ENCODE results near the gene RAP1A.
"Not testable (repeated sequence)": the region's sequence is repeated elsewhere in the genome, so short reads cannot be mapped to it uniquely, and the experiment has no call there.

Gene RAP1A

DNA sequence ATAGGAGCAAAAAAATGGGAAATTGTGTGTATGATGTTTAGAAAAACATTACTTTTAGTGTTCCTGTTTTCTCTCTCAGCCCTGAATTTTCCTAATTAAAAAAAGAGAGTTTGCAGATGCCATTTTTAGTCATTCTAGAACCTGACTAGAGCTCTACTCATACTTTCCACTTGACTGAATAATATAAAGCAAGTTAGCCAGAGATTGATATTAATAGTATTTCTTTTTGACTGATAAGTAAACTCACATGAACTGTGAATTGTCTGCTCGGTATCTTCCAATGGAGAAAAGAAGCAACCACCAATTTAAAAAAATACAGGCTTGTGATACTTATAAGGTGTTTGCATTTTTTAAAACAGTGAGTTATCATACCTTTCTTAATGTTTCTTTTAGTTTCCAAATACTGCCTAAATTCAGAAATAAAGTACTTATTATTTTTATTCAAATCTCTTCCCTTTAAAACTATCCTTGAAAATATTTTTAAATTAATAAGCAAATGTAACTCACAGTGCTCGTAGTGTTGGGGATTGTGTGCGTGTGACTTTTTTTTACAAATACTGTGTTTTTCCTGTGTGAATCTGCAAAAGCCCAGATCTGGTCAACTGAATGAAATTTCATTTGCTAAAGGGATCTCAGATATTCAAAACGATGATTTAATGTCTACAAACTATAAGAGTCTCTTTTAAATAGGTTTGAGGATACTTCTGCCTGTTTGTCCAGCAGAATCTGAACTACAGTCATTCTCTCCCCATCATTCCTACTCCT lies 9.8 kb downstream of the RAP1A start:
- no peak for DNase-seq (ENCODE audit: low read depth in 2 of 2)

- no peak for DNase-seq (ENCODE audit: low read depth in 2 of 2)
Measured at GRCh38 chr1:111630567-111630966, 11.0 kb downstream of the RAP1A start.

- DNase-seq (ENCODE audit: low read depth in 2 of 2), result no peak
Measured at GRCh38 chr1:111631502-111631901, 11.9 kb downstream of the RAP1A start.

GRCh38 chr1:111632771-111633170 lies 13.2 kb downstream of the RAP1A start:
- not testable (repeated sequence) for DNase-seq (ENCODE audit: low read depth in 2 of 2)

DNA sequence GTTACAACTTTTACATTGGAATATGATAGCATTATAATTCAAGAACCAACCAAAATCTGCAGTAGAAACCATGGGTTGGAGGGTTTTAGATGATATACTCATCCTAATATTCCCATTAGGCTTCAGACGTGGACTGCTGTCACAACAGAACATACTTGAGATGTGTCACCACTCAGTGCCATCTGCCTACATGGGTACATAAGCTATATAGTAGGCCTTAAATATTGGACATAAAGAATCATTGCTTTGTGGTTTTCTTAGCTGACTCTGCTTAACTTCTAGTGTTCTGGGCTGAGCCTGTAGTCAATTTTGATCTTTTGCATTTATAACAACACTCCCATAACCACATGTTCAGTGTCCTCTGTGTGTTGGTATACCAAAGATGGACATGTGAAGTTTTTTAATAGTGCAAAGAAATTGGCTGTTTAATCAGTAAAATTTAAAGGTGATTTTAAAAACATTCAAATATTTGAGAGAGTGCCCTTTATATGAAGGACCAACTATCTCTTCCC lies 14.2 kb downstream of the RAP1A start:
- no peak for DNase-seq (ENCODE audit: low read depth in 2 of 2)

- DNase-seq (ENCODE audit: low read depth in 2 of 2), result no peak
Measured at GRCh38 chr1:111635324-111636009, 15.9 kb downstream of the RAP1A start.

- DNase-seq (ENCODE audit: low read depth in 2 of 2), result no peak
Measured at GRCh38 chr1:111638320-111638719, 18.7 kb downstream of the RAP1A start.

GRCh38 chr1:111639602-111640198 lies 20.1 kb downstream of the RAP1A start:
- DNase-seq (ENCODE audit: low read depth in 2 of 2), result no peak

GRCh38 chr1:111643097-111643496 lies 23.5 kb downstream of the RAP1A start:
- DNase-seq (ENCODE audit: low read depth in 2 of 2), result no peak

DNA sequence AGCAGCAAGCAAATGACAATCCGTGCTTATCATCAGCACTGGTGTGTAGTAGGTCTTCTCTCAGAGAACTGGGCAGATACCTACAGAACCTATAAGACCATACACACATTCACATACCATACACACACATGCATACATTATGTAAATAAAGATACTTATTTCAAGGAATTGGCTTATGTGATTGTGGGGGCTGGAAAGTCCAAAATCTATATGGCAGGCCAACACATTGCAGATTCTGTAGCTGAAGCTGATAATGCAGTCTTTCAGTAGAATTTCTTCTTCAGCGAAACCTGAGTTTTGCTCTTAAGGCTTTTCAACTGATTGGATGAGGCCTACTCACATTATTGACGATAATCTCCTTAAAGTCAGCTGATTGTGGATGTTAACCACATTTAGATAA lies 24.1 kb downstream of the RAP1A start:
- no peak for DNase-seq (ENCODE audit: low read depth in 2 of 2)

- no peak for DNase-seq (ENCODE audit: low read depth in 2 of 2)
Measured at GRCh38 chr1:111644506-111644905, 24.9 kb downstream of the RAP1A start.

- no peak for DNase-seq (ENCODE audit: low read depth in 2 of 2)
Measured at GRCh38 chr1:111647736-111648135, 28.1 kb downstream of the RAP1A start.

DNA sequence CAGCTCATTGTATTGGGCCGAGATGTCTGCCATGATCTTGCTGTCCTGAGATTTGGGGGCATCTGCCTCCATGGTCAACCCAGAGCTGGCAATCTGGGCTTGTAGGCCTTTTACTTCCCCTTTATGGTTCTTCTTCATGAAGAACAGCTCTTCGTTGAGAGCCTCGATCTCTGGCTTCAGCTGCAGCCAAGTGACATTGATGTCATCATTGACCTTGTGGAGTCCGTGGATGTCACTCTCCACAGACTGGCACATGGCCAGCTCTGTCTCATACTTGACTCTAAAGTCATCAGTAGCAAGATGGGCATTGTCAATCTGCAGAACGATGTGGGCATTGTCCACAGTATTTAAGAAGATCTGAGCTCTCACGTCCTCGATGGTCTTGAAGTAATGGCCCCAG lies 29.2 kb downstream of the RAP1A start:
- no peak for DNase-seq (ENCODE audit: low read depth in 2 of 2)

- no peak for DNase-seq (ENCODE audit: low read depth in 2 of 2)
Measured at GRCh38 chr1:111649227-111649626, 29.6 kb downstream of the RAP1A start.

- DNase-seq (ENCODE audit: low read depth in 2 of 2), result no peak
Measured at GRCh38 chr1:111649648-111650047, 30.1 kb downstream of the RAP1A start.

GRCh38 chr1:111653709-111654108 lies 34.1 kb downstream of the RAP1A start:
- DNase-seq (ENCODE audit: low read depth in 2 of 2), result no peak

GRCh38 chr1:111654839-111655238 lies 35.2 kb downstream of the RAP1A start:
- no peak for DNase-seq (ENCODE audit: low read depth in 2 of 2)

DNA sequence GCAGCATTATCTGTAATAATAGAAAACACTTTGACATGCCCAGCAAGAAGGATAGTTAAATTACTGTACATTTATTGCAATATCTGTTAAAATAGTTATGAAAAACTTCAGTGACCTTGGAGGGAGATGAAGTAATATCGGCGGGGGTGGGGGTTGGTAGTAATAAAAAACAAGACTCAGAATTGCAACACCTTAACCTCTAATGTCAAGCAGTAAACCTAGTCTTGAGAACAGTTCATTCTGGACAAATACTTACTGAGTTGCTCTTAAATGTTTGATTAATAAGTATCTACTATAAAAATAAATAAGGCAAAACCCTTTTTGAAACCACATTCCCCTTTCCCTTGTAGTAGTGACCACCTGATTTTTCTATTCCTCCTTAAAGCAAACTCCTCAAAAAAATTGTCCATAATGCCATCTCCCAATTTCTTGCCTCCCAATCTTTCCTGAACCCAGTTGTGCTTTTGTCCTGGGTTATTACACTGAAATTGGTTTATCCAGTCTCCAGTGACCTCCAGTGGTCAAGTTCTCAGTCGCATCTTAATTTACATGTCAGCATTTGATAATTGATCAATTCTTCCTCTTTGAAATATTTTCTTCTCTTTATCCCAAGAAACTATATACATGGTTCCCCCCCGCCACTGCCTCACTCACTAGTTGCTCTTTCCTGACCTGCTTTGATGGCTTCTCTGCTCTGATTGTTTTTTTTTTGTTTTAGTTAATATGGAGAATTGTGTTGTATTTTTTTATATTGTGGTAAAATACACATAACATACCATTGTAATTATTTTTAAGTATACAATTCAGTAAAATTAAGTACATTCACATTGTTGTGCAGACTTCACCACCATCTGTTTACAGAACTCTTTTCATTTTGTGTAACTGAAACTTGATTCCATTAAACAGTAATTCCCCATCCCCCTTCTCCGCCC lies 36.8 kb downstream of the RAP1A start:
- no peak for DNase-seq (ENCODE audit: low read depth in 2 of 2)

- DNase-seq (ENCODE audit: low read depth in 2 of 2), result no peak
Measured at GRCh38 chr1:111658622-111659021, 39.0 kb downstream of the RAP1A start.

DNA sequence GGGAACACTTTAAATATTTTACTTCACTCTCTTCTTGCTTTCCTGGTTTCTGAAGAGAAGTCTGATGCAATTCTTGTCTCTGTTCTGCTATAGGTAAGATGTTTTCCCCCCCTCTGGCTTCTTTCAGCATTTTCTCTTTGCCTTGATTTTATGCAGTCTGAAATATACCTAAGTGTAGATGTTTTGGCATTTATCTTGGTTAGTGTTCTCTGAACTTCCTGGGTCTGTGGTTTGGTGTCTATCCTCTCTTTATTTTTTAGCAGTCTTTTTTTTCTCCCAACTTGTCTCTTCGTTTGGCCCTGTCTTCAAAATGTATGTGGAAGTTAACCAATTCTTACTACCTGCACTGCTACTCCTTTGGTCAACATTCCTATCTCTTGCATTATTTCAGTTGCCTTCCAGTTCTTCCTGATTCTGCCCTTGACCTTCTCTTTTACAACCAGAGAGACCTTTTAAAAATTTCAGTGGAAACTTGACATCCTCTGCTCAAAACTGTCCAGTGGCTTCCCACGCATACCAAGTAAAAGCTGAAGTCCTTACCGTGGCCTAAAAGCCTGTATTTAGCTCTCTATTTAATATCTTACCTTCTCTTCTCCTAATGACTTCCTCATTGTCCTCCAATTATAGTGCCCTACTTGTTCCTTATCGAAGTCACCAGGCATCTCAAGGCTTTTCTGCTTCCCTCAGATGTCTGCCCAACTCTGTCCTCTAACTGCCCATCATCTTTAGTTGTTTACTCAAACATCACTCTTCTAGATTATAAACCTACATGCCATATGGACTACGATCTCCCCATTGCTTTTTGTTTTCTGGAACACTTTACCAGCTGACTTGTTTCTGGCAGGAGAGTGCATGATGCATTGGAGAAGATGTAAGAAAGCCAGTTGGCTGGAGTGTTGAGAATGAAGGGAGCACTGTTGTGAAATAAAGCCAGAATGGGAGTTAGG lies 40.9 kb downstream of the RAP1A start:
- no peak for DNase-seq (ENCODE audit: low read depth in 2 of 2)

- no peak for DNase-seq (ENCODE audit: low read depth in 2 of 2)
Measured at GRCh38 chr1:111664652-111665051, 45.1 kb downstream of the RAP1A start.

Measured in activated CD8-positive, alpha-beta memory T cell treated with anti-CD3 and anti-CD28 coated beads for 4 hours (primary cell).